GM12892 (cell line): ENCODE results near the gene CCDC191.

Source experiments
- POLR2A ChIP-seq: IDR thresholded peaks from 2 replicates; pipeline ENCODE4 v1.6.1; 2011; ENCODE audit warnings: low read depth, low read length, control low read depth
- POLR2AphosphoS5 ChIP-seq: IDR thresholded peaks from 2 replicates; pipeline ENCODE4 v1.6.1; 2011; ENCODE audit warnings: low read depth, low read length, control low read depth

DNA sequence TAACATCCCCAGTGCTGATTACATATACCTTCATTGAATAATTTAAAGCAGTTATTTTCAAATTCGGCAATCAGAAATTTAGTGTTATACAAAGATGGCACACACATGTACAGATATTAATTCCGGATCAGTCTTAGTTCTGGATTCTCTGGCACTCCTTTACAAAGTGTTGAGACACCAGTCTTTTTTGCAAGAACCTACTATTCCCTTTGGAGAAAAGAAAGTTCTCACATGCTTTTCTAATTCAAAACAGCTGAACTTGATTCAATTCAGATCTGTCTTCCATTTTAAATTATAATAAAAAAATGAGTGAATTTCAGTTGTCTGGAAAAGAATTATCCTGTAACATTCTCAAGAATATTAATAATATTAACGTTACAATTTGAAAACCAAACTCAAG is 20.4 kb downstream of the CCDC191 start:
- TF ChIP-seq POLR2A (no peak), POLR2AphosphoS5 (no peak)
